Muscle layer of duodenum (tissue), 2 donors: ENCODE measurements around the gene SSNA1.

ENCODE experiments used
- H3K27ac ChIP-seq: one replicate; pipeline ENCODE4 v1.7.0; 2013; ENCODE audit warnings: mild to moderate bottlenecking, low read length
- H3K27me3 ChIP-seq: one replicate; pipeline ENCODE4 v1.7.0; 2013; ENCODE audit warnings: low read depth, mild to moderate bottlenecking, control low read depth, low read length
- H3K36me3 ChIP-seq, 2 donors: one replicate each; pipeline ENCODE4 v1.7.0; 2013; ENCODE audit warnings: low read length in 2 of 2, control low read depth in 1 of 2, mild to moderate bottlenecking in 1 of 2; ENCODE audit not compliant: insufficient read depth in 2 of 2, control insufficient read depth in 1 of 2
- H3K4me1 ChIP-seq, 2 donors: one replicate each; pipeline ENCODE4 v1.7.0; 2013; ENCODE audit warnings: low read length in 2 of 2, mild to moderate bottlenecking in 2 of 2, control low read depth in 1 of 2, moderate library complexity in 1 of 2; ENCODE audit not compliant: insufficient read depth in 2 of 2, control insufficient read depth in 1 of 2
- H3K4me3 ChIP-seq, 2 donors: one replicate each; pipeline ENCODE4 v1.7.0; 2013; ENCODE audit warnings: low read length in 2 of 2, low read depth in 1 of 2, mild to moderate bottlenecking in 1 of 2
- H3K9me3 ChIP-seq, 2 donors: one replicate each; pipeline ENCODE4 v1.7.0; 2013; ENCODE audit warnings: low read length in 2 of 2, control low read depth in 1 of 2, mild to moderate bottlenecking in 1 of 2; ENCODE audit not compliant: control insufficient read depth in 1 of 2
- donor health status: healthy.

Gene SSNA1

DNA sequence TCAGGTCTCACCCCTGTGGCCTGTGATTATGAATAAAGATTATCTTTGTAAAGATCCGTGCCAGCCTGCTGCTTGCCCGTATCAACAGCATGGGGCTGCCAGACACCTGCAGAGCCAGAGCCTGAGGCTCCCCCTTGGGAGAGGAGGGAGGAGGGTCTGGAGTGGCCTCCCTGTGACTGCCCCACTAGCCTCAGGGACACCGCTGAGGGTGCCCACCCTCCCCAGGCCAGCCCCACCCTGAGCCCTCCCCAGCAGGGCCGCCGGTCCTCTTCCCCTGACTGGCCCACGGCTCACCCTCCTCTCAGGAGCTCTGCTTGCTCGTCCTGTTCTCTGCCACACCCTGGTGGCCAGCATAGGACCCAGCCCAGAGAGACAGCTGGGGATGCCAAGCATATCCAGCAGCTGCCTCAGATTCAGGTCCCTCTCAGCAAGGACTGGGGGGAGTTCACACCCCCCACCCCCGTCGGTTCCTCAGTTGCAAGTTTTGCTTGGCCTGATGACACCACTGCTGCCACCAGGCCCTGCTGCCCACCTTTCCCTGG is 1.9 kb downstream of the SSNA1 start:
- no peak overlapping the region for H3K27ac ChIP-seq
- H3K36me3 ChIP-seq = peaks cover 9 to 45% of the 10 kb centered on the region in 2 donors

DNA sequence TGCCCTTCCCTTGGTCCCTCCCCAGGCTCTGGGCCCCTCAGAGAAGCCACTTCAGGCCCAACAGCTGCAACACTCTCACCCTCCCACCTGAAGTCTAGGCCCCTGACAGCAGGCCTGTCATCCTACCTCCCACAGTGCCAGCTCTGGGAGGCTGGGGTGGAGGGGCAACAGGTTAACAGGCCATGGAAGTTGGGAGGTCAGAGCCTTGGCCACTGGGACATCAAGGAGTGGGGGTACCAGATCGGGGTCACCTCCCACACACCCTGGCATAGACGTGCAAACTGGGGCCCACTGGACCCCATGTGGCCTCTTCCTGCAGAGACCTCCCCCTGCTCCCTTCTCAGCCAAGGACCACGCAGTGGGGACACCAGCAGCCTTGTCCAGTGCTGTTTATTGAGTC is 2.8 kb downstream of the SSNA1 start:
- Histone ChIP-seq H3K27ac (no peak overlapping the region), H3K4me3 (no peak overlapping the region), H3K27me3 (no peaks in the 10 kb centered on the region), H3K9me3 (no peaks in the 10 kb centered on the region), H3K4me1 (peaks cover 11 to 36% of the 10 kb centered on the region in 2 donors), H3K36me3 (peaks cover 9 to 37% of the 10 kb centered on the region in 2 donors)

More for the DNA sequence above, 1.9 kb downstream of the SSNA1 start:
- Histone ChIP-seq H3K4me3 (peak overlapping the region; percentile 86 to 100), H3K4me1 (peaks cover 11 to 43% of the 10 kb centered on the region in 2 donors), H3K9me3 (no peaks in the 10 kb centered on the region), H3K27me3 (no peaks in the 10 kb centered on the region)

GRCh38 chr9:137191691-137192447 is 3.4 kb downstream of the SSNA1 start:
- no peak overlapping the region for H3K27ac ChIP-seq
- H3K4me1 ChIP-seq = peaks cover 8 to 29% of the 10 kb centered on the region in 2 donors
- H3K9me3 ChIP-seq = no peaks in the 10 kb centered on the region
- no peaks in the 10 kb centered on the region for H3K27me3 ChIP-seq
- no peak overlapping the region for H3K4me3 ChIP-seq
- peaks cover 9 to 30% of the 10 kb centered on the region in 2 donors for H3K36me3 ChIP-seq

- H3K9me3 ChIP-seq = no peaks in the 10 kb centered on the region
- H3K4me1 ChIP-seq = peaks cover 3 to 27% of the 10 kb centered on the region in 2 donors
- H3K36me3 ChIP-seq = peaks cover 9 to 26% of the 10 kb centered on the region in 2 donors
- no peak overlapping the region for H3K4me3 ChIP-seq
- no peak overlapping the region for H3K27ac ChIP-seq
- no peaks in the 10 kb centered on the region for H3K27me3 ChIP-seq
Observed at GRCh38 chr9:137192448-137192780, 3.9 kb downstream of the SSNA1 start.

DNA sequence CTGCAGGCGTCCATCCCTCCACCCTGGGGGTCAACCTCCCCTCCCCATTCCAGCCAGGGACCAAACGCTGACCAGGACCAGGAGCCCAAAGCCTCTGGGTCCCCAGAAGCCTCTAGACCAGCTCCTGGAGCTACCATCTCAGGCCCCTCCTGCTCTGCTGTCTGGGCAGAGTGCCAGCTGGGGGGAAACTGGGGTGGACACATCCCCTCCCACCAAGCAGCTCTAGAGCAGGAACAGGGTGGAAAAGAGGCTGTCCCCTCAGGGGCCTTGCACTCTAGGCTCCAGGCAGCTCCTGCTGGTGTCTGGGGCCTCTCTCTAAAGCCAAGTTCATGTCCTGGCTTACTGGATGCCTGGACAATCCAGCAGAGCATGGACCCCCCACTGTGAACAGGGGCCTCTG is 4.4 kb downstream of the SSNA1 start:
- Histone ChIP-seq H3K27me3 (no peaks in the 10 kb centered on the region), H3K9me3 (no peaks in the 10 kb centered on the region), H3K4me3 (no peak overlapping the region), H3K36me3 (peaks cover 9 to 26% of the 10 kb centered on the region in 2 donors), H3K27ac (no peak overlapping the region), H3K4me1 (peaks cover 0 to 25% of the 10 kb centered on the region in 2 donors)

- Histone ChIP-seq H3K36me3 (peaks cover 9 to 19% of the 10 kb centered on the region in 2 donors), H3K27ac (no peak overlapping the region), H3K27me3 (no peaks in the 10 kb centered on the region), H3K4me1 (peaks cover 0 to 31% of the 10 kb centered on the region in 2 donors), H3K9me3 (no peaks in the 10 kb centered on the region), H3K4me3 (no peak overlapping the region)
Observed at GRCh38 chr9:137193771-137194170, 5.3 kb downstream of the SSNA1 start.

GRCh38 chr9:137194388-137194787 is 5.9 kb downstream of the SSNA1 start:
- no peak overlapping the region for H3K27ac ChIP-seq
- H3K36me3 ChIP-seq = peaks cover 9 to 15% of the 10 kb centered on the region in 2 donors
- no peaks in the 10 kb centered on the region for H3K27me3 ChIP-seq
- peaks cover 0 to 35% of the 10 kb centered on the region in 2 donors for H3K4me1 ChIP-seq
- no peaks in the 10 kb centered on the region for H3K9me3 ChIP-seq
- H3K4me3 ChIP-seq = no peak overlapping the region

- Histone ChIP-seq H3K4me1 (peaks cover 0 to 35% of the 10 kb centered on the region in 2 donors), H3K4me3 (no peak overlapping the region), H3K36me3 (peaks cover 9 to 13% of the 10 kb centered on the region in 2 donors), H3K9me3 (no peaks in the 10 kb centered on the region), H3K27ac (no peak overlapping the region), H3K27me3 (no peaks in the 10 kb centered on the region)
Observed at GRCh38 chr9:137194909-137195308, 6.4 kb downstream of the SSNA1 start.

DNA sequence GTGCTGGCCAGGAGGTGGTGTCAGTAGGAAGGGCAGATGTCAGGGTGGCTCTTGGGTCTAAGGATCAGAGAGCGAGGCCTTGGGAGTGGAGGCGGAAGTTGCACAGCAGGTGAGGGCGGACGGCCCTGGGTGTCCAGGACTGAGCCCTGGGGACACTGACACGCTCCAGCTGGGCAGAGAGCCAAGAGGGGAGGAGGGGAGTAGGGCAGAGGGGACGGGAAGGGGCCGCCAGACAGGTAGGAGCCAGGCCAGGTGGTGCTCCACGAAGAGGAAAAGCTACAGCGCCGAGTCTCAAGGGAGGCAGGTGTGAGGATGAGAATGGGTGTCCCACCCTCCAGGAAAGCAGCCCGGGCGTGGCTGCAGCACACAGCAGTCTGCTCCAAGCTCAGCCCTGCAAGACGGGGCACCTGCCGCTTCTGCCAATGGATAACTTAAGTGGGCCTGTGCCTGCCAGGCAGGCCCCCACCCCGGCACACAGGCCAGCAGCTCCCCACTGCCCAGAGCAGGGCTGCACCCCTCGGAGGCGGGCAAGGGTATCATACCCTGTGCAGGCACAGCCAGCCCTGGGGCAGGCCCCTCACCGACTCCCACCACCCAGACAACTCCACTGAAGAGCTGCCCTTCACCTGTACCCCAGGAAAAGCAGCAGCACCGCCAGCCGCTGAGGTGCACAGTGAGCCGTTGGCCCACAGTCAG is 7.2 kb downstream of the SSNA1 start:
- no peaks in the 10 kb centered on the region for H3K27me3 ChIP-seq
- H3K36me3 ChIP-seq = peaks cover 5 to 7% of the 10 kb centered on the region in 2 donors
- no peak overlapping the region for H3K4me3 ChIP-seq
- peaks cover 0 to 27% of the 10 kb centered on the region in 2 donors for H3K4me1 ChIP-seq
- H3K9me3 ChIP-seq = no peaks in the 10 kb centered on the region
- H3K27ac ChIP-seq = no peak overlapping the region

DNA sequence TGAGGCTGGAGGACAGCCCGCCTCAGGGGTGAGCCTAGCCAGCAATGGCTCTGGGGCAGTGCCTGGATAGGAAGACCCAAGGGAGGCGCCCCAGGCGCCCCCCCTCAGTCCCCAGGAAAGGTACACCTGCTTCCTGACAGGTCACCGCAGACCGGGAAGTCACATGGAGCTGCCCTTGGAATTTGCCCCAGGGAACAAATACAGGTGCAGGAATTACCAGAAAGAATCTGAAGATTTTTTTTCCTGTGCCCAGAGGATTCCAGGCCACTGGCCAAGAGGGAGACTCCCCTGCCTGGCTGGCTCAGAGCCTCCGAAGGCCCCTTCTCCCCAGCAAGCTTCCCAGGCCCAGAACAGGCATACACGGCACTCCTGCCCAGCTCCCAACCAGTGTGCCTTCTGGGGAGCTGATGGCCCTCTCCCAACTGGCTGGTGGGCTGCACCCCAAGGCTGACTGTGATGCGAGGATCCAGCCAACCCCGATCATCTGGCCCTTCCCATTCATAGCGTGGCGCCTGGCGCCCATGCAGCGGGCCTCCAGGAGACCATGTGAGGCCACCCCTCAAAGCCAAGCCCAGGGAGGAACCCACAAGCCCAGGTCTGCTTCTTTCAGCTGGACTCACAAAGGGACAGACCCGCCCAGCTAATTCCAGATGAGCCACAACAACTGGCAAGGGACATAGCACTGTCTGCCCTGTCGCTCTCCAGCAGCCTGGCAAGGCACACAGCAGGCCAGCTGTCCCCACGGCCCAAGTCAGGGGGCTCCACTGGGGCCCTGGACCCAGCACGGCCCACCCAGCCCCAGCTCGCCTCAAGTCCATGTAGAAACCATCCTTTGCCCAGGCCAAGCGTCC is 9.8 kb downstream of the SSNA1 start:
- Histone ChIP-seq H3K27me3 (no peaks in the 10 kb centered on the region), H3K4me1 (peaks cover 0 to 49% of the 10 kb centered on the region in 2 donors), H3K4me3 (peak overlapping the region in 1 of 2 donors; percentile 54), H3K9me3 (no peaks in the 10 kb centered on the region), H3K27ac (peak overlapping the region; percentile 8), H3K36me3 (no peaks in the 10 kb centered on the region)

DNA sequence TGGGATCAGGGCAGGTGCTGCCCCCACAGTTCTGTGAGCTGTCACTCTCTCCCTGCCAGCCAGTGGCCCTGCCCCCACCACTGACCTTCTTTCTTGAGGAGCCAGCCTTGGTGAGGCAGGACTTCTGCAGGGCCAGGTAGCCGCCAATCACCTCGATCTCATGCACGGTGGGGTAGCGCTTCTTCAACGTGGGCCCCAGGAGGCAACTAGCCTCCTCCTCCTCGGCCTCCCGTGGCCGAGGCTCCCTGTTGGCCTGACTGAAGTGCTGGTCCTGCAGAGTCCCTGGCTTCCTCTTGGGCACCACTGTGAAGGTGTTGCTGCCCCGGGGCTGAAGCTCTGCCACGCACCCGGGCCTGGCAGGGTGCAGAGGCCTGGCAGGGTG is 10.4 kb downstream of the SSNA1 start:
- Histone ChIP-seq H3K4me3 (peak overlapping the region in 1 of 2 donors; percentile 54), H3K27me3 (no peaks in the 10 kb centered on the region), H3K27ac (no peak overlapping the region), H3K4me1 (peaks cover under 1 to 55% of the 10 kb centered on the region in 2 donors), H3K36me3 (no peaks in the 10 kb centered on the region), H3K9me3 (no peaks in the 10 kb centered on the region)
